Adrenal gland (tissue), 5 donors: ENCODE results near the gene PIP5KL1.
A peak's percentile ranks its signal among the peaks of the same experiment; 100 is the strongest.

Source experiments
- CTCF ChIP-seq, 6 experiments: fragments of 450-650 bp in 4 of 6; fragments of 200-600 bp in 2 of 6; sonication (generic) in 1 of 6; IDR thresholded peaks; 1 replicate in 5 of 6; 2 replicates in 1 of 6; pipeline versions ENCODE4 v1.5.1 to v1.8.0; 2016 to 2021; ENCODE audit warnings: antibody characterized with exemption in 6 of 6, mild to moderate bottlenecking in 2 of 6, moderate library complexity in 1 of 6
- POLR2A ChIP-seq, 2 donors: fragments of 450-650 bp; IDR thresholded peaks; one replicate each; pipeline ENCODE4 v1.6.1; 2017; ENCODE audit warnings: antibody characterized with exemption in 2 of 2, mild to moderate bottlenecking in 2 of 2, moderate library complexity in 1 of 2
- donor health status: DM: no; HTN: no; CAD: no.

GRCh38 chr9:127950513-127951289 is 20.1 kb upstream of the PIP5KL1 start:
- TF ChIP-seq CTCF (IDR thresholded peaks at IDR 0.05) (no peak), POLR2A (IDR thresholded peaks at IDR 0.05) (peak in 1 of 2 donors; percentile 43)
